NCI-H2107 treated with DMSO at 0.1 percent for 48 hours (cell line): ENCODE data around the gene PRDM15.

Experiments used
- DNase-seq: peaks from one replicate; lab custom pipeline; 2025; ENCODE audit not compliant: unreplicated experiment; lab: John Stamatoyannopoulos, UW

Gene PRDM15

DNA sequence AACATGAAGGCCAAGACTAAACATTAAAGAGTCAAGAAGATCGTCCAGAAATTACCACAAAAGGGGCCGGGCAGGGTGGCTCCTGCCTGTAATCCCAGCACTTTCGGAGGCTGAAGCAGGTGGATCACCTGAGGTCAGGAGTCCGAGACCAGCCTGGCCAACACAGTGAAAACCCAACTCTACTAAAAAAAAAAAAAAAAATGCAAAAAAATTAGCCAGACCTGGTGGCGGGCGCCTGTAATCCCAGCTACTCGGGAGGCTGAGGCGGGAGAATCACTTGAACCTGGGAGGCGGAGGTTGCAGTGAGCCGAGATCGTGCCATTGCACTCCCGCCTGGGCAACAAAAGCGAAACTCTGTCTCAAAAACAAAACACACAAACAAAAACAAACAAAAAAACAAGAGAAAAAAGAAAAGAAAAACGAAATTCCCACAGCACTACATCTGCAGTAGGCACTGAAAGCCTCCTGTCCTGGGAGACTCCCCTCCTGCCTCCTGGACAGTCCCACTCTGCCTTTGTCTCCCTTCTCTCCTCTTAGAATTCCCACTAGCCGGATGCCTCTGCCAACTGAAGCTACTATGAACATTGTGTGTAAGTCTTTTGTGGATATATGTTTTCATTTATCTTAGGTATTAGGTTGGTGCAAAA lies 94.6 kb downstream of the PRDM15 start:
- no peak for DNase-seq

- no peak for DNase-seq
Observed at GRCh38 chr21:41783476-41784180, 95.5 kb downstream of the PRDM15 start.

- DNase-seq = no peak
Observed at GRCh38 chr21:41781050-41781410, 98.1 kb downstream of the PRDM15 start.

- no peak for DNase-seq
Observed at GRCh38 chr21:41780337-41781049, 98.7 kb downstream of the PRDM15 start.

- DNase-seq = peak; percentile 59
Observed at GRCh38 chr21:41779659-41780058, 99.5 kb downstream of the PRDM15 start.

DNA sequence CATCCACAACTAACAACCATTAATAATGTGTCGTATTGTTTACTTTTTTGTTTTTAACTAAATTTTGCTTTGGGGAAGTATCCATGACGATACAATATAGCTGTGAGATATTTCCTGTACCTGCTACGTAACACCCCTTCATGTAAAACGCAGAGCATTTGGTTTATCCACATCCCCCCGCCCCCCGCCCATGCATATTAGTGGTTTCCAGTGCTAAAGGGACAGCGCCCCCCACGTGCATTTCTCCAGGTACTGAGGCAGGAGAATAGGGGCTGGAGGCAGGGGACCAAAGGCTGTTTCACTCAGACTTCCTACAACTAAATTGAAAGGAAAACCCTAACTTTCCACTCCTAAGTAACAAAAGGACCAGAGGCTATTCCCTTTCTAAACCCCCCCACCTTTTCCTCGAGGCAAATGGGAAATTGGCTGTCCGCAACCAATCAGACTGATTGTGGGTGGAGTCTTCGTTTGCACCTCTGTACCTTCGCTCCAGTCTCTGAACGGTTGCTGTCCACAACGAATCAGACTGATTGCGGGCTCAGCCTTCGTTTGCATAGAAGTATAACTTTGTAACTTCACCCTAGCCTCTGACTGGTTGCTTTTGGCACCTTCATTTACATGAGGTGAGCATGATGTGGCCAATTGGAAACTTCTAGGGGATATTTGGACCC lies 100.1 kb downstream of the PRDM15 start:
- peak; percentile 81 for DNase-seq

GRCh38 chr21:41777951-41778815 lies 101.0 kb downstream of the PRDM15 start:
- peak; percentile 57 for DNase-seq

DNA sequence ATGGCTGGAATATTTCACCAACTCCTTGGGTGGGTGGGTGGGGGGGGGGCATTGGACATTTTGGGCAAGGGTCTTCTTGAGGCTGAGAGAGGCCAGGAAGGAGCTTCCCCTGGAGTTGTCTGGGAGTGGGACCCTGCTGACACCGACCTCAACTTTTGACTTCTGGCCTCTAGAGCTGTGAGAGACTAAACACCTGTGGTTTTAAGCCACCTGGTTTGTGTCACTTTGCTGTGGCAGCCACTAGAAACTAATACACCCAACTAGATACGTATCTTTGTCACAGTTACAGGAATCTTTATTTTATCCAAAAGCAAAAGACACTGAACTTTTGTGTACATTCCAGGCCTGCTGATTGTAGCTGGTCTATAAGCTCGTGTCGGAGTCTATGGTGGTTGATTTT lies 102.4 kb downstream of the PRDM15 start:
- DNase-seq = no peak

GRCh38 chr21:41775149-41775472 lies 104.0 kb downstream of the PRDM15 start:
- DNase-seq = no peak

GRCh38 chr21:41774467-41775148 lies 104.5 kb downstream of the PRDM15 start:
- DNase-seq = peak; percentile 89

DNA sequence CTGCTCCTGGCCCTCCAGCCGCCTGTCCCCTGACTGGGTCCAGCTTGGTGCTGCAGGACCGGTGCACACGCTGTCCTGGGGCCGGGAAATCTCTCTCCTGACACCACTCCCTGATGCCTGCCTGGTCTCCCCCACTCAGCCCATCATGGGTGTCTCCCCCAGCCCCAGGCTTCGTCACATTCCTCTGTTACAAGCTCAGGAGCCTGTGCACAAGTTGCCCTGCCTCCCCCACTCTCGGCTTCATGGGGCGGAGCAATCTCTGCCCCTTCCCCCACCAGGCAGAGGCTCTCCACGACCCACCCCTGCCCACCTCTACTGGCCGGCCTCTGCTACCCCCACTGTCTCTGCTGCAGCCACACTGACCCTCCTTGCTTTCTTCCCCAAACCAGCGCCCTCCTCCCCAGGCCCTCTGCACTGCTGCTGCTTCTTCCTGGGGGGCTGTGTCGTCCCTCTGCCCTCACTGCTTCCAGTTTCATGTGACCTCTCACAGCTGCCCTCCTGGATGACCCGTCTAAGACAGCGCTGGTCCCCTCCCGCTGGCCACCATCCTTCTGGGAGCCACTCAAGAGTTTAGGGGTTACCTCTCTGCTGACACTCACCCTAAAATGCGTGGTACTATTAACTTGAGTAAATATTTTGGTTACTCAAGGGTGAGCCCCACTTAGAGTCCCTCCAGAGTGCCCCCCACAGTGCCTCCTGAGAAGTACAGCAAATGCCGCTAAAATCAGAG lies 106.6 kb downstream of the PRDM15 start:
- DNase-seq = no peak

GRCh38 chr21:41771625-41771945 lies 107.6 kb downstream of the PRDM15 start:
- no peak for DNase-seq

- no peak for DNase-seq
Observed at GRCh38 chr21:41770901-41771624, 108.1 kb downstream of the PRDM15 start.

DNA sequence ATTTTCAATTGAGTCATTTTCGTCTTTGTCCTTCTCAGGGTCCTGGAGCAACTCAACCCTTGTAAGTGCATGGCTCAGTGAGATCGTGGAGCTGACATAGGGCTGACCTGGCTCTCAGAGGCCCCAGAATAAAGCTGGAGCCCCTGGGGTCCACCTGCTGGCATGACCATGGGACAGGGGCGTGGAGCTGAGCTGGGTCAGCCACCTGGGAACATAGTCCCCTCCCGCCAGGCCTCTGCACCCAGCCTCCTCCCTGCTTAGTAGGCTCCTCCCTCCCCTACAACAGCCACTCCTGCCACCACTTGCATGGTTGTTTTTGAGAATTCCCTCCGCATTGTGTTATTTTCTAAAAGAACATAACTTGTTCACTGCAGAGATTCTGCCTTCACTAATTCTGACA lies 109.2 kb downstream of the PRDM15 start:
- DNase-seq = no peak

DNA sequence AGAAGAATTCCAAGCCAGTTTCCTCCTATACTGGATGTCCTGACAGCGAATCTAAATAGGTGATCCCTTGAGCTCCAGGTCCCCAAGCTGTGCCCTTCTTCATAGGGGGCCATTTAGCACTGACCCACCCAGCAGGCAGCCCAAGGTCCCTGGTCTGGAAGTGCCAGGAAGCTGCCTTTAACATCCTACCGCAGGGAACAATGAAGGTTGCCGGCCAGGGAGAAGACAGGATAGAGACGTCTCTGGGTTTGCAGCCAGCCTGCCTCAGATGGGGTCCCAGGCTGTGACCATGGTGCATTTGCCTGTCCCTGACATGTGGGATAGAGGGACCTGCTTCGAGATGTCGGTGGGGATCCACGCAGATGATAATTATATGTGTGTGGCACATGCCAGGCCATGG lies 109.6 kb downstream of the PRDM15 start:
- no peak for DNase-seq

DNA sequence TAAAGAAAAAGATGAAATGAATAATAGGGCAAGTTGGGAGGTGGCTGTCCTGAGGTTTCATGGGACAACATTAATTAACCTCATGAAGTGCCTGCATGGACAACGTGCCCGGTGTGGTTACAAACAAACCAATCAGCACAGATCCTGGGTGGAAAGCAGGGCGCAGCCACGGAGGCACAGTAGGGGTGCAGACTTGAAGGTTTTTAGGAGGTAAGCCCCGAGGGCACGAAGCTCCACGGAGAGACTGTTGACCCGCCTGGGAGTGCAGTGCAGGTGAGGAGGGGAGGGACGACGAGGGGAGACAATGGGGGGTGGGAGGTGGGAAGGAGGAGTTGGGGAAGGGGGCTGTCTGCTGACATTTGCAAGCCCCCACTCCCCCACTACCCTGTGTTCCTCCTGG lies 110.0 kb downstream of the PRDM15 start:
- no peak for DNase-seq

DNA sequence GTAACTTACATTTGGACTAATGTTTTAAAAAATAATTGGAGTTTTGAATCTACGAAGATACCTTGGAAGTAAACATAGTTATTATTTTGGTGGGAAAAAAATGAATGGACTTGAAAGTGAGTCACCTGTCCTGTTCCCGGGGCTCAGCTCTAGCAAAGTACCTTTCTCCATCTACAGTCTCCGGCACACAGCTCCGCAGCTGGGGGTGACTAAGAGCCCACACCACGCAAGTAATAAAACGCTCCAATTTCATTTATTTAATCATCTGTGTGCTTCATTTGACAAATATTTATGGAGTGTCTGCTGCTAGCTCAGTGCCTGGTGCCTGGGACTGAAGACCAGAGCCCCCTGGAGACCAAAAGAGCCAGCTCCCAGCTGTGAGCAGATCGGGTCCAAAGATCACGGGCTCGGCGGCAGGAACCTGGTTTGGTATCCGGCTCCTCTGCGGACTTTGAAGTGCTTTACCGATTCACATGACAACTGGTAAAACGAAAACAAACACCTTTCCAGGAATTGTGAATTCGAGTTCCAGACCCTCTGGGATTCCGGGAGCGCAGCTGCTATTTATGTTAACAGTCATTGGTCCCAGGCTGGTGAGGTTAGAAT lies 110.6 kb downstream of the PRDM15 start:
- peak; percentile 41 for DNase-seq

- no peak for DNase-seq
Observed at GRCh38 chr21:41767606-41768436, 111.3 kb downstream of the PRDM15 start.
